Measurements from ENCODE around the gene HLA-DQB1. TPM values are rescaled to one million over a fixed set of nuclear protein-coding genes. Genes with fewer than 3 reads are reported as not detected.
"Not testable (repeated sequence)": the region's sequence is repeated elsewhere in the genome, so short reads cannot be mapped to it uniquely, and the experiment has no call there.

The HLA-DQB1 gene
- total RNA-seq, 1 donor from 2014 or later, result 25.5 TPM

DNA sequence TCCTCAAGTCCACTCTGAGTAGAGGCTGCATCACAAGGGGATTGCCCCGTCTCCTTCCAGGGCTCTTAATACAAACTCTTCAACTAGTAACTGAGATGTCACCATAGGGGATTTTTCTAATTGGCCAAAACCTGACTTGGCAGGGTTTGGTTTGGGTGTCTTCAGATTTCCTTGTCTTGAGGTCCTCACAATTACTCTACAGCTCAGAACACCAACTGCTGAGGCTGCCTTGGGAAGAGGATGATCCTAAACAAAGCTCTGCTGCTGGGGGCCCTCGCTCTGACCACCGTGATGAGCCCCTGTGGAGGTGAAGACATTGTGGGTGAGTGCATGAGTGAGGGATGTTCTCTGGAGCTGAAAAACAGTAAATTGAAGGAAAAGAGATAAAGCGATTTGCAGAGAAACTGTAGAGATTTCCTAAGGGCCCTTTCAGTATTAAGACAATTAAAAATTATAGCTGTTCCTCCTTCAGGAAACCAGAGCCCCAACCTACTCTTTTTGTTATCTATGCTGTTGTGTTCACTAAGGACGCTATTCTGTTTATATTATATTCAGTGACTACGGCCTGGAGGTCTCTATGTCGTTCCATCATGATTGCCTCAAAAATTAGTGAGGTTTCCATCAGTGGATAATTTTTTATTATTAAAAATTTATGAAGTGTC is 29.1 kb downstream of the HLA-DQB1 start, which contains the start of gene HLA-DQA1:
HLA-DQA1 (plus strand) TSS at position 188 of the 662 bp plus-strand sequence; CDS start at position 241, 53 bp downstream.
- intact Hi-C loops (cut with DNase I), result no loop called here
- DNase-seq (ENCODE audit: low spot score) (no peak), ATAC-seq (peak; percentile 89)

DNA sequence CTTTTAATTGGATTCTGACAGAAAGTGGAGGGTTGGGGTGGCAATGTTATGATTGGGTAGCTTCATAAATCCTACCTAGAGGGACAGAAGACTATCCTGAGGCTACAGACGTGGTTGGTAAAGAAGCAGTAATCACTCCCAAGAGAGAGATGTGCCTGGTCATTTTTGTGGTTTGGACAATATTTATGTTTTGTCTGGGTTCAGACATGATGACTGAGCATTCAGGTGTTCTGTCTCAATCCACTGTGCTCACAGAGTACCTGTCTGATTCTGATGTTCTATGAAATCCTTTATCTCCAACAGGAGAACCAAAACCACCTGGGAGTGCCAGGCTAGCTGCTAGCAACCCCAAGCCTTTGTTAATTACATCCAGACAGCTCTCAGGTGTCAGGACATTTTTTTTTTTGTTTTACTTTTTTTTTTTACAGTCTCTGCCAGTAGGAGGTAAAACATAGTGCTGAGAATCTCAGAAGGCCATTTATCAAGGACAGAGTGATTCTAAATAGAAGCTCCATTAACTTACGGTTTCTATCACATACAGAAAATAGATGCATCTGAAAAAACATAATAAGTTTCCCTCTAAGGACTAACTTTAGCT is 30.8 kb downstream of the HLA-DQB1 start:
- no peak for DNase-seq (ENCODE audit: low spot score)
- intact Hi-C loops (cut with DNase I), result no loop called here
- ATAC-seq, result no peak

DNA sequence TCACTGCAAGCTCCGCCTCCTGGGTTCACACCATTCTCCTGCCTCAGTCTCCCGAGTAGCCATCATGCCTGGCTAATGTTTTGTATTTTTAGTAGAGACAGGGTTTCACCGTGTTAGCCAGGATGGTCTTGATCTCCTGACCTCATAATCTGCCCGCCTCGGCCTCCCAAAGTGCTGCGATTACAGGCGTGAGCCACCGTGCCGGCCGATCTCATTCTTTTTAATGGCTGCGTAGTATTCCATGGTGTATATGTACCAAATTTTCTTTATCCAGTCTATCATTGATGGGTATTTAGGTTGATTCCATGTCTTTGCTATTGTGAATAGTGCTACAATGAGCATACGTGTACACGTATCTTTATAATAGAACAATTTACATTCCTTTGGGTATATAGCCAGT is 36.7 kb downstream of the HLA-DQB1 start:
- DNase-seq (ENCODE audit: low spot score); intact Hi-C loops (cut with DNase I); ATAC-seq: not testable (repeated sequence)

DNA sequence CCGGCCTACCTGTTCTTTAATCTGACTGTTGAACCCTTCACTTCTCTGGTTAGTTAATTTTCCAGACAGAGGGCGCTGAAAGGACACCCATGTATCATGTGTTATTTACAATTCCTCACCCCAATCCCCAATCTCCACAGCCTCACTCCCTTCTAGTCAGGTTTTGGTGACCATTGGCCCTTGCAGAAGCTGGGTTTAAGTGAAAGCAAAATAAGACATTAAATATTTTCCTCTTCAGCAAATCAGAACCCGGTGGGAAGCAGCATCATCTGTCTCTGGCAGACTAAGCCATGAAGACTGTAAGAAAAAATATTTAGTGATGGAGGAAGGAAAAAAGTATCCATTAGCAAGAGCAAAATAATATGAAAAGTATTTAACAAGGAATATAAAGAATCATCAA is 38.6 kb downstream of the HLA-DQB1 start:
- intact Hi-C loops (cut with DNase I), result no loop called here
- ATAC-seq (peak; percentile 49), DNase-seq (ENCODE audit: low spot score) (peak; percentile 66)

DNA sequence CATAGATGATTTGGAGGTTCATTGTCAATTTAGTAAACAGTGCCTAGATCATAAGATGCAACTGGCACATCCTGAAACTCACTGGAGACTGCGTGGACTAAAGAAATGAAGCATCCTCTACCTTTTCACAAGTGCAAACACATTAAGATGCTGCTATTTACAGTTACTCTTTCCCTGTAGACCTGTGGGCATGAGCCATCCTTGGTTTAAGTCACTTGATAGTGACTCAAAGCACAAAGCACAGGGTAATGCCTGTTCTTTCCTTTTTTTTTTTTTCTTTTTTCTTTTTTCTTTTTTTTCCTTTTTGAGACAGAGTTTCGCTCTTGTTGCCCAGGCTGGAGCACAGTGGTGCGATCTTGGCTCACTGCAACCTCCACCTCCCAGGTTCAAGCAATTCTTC is 39.2 kb downstream of the HLA-DQB1 start:
- intact Hi-C loops (cut with DNase I), result no loop called here
- DNase-seq (ENCODE audit: low spot score) (no peak), ATAC-seq (no peak)

DNA sequence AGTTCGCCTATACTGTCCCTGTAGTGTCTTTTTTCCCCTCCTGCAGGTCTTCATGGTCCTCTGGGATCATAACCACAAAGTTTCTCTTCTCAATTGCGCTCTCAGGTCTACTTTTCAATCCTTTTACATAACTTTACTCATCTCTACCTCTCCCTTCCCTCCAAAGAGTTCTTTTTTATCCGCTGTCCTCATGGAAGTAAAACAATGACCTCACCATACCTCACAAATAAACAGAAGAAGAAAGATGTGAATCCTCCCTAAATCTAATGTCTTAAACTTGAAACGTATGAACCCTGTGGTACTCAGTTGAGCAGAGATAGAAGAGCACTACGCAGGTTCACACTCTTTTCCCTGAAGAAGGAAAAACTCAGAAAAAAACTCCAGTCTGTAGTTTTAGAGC is 41.3 kb downstream of the HLA-DQB1 start:
- DNase-seq (ENCODE audit: low spot score) (no peak), ATAC-seq (no peak)
- intact Hi-C loops (cut with DNase I), result no loop called here

DNA sequence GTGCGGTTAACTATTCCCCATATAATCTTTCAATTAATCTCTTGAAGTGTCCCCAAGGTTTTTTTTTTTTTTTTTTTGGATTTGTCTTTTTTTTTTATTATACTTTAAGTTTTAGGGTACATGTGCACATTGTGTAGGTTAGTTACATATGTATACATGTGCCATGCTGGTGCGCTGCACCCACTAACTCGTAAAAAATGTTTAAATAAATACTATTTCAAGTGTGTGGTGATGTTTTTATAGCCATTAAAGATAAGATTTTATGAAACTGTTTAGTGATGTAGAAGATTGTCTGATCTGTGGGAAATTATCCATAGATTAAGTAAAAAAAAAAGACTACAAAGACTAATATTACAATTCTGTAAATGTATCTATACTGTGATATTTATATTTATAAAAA is 41.9 kb downstream of the HLA-DQB1 start:
- ATAC-seq (no peak), DNase-seq (ENCODE audit: low spot score) (no peak)
- intact Hi-C loops (cut with DNase I), result no loop called here

DNA sequence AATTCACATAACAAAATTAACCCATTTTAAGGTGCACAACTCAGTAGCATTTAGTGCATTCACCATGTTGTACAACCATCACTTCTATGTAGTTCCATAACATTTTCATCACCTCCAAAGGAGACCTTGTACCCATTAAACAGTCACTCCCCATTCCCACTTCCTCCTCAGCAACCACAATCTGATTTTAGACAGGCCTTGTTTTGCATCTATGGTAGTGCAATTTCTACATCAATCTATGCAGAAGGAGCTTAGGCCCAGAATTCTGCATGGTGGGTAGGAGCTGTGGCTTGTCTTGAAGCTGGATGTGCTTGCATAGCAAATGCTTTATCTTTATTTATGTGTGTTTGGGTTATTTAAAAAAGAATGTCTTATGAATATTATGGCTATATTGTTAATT is 42.8 kb downstream of the HLA-DQB1 start:
- DNase-seq (ENCODE audit: low spot score), result no peak
- no peak for ATAC-seq
- intact Hi-C loops (cut with DNase I), result no loop called here

DNA sequence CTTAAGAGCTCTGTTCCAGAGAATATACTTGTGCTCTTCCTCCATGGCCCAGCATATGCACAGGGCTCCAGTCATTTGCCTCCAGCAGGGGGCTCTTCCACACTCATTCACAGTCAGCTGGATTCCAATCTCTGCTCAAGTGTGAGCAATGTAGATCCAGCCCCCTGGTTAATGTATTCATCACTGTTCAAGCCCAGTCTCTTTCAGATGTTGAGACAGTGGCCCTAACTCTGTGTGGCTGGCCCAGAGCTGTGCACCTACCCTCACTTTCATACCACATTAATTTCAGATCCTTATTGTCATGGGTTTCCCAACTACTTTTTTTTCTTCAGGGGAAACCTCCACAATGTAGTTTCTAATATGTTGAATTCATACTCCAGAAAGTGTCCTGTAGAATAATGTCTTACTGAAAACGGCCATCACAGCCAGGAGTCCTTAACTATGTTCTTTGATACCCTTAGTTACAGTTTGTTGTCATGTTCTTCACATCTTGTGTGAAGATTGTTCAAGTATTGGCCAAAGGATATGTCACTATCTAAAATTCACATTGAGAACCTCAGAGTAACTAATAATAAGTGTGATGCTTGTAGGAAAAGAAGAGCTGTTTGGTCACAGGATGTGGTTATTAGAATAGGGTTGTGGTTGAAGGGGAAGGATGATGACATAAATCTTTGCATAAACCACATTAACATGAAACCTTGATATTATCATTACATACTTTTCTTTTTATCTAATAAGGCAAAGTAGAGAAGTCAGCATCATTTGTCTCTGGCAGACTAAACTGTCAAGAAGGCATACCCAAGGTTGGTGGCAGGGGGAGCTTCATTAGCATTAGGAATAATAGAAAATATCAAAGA is 43.7 kb downstream of the HLA-DQB1 start:
- ATAC-seq (peak; percentile 80), DNase-seq (ENCODE audit: low spot score) (no peak)
- intact Hi-C loops (cut with DNase I), result no loop called here

DNA sequence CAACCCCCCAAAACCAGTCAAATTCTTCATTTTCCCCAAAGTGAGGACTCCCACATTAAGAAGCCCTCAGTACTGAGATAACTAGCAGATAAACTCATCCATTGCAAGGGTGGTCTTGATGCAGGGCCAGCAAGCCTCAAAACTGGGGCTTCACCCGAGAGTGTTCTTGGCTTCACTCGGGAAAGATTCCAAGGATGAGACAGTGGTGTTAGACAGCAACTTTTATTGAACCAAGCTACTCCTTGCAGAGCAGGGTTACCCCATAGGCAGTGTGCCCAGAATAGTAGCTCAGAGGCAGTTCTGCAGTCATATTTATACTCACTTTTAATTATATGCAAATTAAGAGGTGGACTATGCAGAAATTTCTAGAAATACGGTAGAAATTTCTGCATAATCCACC is 45.1 kb downstream of the HLA-DQB1 start:
- ATAC-seq (no peak), DNase-seq (ENCODE audit: low spot score) (no peak)
- intact Hi-C loops (cut with DNase I), result no loop called here

DNA sequence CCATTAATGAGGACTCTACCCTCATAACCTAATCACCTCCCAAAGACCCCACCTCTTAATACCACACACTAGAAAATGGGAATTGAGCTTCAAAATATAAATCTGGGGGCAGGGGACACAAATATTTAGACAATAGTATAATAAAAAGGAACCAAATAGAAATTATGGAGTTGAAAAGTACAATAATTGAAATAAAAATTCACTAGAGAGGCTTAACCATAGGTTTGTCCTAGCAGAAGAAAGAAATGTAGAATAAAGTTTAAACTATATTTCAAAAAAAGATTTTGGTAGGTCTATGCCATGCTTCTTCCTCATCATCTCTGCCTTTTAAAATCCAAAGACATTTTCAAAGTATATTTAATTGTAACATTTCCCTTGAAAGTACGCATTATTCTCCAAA is 48.7 kb downstream of the HLA-DQB1 start:
- no peak for ATAC-seq
- DNase-seq (ENCODE audit: low spot score), result no peak
- intact Hi-C loops (cut with DNase I), result no loop called here

DNA sequence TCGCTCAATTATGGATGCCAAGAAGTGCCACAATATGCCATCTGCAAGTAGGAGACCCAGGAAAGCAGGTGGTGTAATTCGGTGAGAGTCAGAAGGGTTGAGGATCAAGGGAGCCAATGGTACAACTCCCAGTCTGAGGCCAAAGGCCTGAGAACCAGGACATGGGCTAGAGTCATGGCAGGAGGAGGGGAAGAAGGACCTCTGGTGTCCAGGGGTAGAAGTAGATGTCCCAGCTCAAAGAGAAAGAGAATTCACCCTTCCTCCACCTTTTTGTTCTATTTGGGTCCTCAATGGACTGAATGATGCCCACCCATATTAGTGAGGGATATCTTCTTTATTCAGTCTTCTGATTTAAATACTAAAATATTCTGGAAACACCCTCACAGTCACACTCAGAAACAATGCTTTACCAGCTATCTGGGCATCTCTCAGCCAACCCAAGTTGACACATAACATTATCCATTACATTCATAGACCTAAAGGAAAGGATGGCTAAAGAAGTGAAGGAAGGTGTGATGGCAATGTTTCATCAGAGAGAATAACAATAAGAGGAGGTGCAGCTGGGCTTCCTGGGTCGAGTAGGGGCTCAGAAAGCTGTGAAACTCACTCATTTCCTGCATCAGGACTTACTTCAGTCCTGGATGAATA is 50.4 kb downstream of the HLA-DQB1 start:
- intact Hi-C loops (cut with DNase I), result no loop called here
- ATAC-seq, result no peak

DNA sequence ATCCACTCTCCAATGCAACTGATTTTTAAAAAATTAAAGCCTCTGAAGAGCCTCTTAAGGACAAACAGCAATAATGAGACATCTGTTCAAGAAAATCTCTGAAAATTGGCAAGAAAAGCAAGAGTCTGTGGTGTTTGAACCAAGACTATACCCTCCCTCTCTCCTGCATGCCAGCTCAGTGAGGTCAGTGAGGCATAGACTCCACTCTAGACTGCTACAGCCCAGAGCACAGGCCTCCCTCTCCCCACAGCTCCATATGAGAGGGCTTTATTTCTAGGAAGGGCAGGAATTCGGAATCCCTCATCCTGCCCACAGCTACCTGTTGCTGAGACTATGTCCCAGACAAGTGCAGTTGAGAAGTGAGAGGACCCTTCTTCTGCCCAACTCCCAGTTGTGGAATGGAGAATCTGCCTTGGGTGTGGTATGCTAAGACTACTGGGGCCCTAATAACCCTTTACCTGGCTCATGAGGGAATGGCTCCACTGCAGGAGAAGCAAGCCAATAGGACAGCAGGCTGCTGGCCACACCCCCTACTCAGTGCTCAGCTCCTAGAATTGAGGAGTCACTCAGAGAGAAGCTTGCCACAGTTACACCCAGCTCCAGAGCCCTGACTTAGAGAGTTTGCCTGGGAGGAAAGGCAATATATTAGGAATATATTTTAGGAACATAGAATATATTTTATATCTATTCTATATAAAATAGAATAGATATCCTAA is 51.9 kb downstream of the HLA-DQB1 start:
- ATAC-seq (no peak), DNase-seq (ENCODE audit: low spot score) (no peak)
- intact Hi-C loops (cut with DNase I), result no loop called here

More for the DNA sequence above, 50.4 kb downstream of the HLA-DQB1 start:
- no peak for DNase-seq (ENCODE audit: low spot score)

DNA sequence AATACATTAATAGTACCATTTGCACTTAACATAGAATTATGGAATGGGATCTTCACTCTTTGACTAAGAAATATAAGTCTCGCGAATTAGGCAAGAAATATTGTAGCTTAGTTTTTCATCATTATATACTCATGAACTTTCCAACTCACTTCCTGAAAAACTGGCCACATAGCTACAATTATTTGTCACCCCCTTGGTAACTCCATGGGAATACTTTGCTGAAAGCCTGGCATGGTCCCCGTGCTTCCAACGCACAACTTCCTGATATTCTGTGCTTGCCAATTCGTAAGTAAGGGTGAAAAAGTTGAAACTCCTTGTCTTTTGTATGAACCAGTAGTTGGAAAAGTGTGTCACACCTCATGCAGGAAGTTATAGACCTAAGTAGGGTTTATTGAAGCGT is 53.0 kb downstream of the HLA-DQB1 start:
- DNase-seq (ENCODE audit: low spot score) (no peak), ATAC-seq (no peak)
- intact Hi-C loops (cut with DNase I), result no loop called here

DNA sequence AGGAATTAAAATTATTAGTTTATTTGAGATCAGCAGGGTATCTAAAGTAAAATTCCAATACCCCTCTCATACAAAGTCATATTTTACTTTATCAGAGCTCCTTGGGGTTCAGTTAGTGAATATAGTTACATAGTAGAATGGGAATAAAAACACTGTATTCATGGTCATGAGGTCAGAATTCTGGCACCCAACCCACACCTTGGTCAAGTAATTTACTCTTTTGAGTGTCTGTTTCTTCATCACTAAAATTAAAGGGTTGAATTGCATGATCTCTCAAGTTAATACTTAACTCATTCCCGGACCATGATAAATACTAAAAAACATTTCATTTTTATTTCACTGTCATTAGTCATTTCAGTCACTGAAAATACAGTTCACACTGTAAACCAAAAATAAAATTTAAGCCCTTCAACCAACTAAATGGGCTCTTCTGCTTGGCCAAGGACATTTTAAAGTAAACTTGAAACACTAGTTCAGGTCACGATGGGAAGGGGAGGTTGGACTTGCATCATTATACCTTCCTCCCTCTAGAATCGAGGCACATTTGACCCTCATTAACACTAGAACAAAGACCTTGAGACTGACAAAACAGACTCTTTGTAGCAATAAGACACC is 55.7 kb downstream of the HLA-DQB1 start:
- DNase-seq (ENCODE audit: low spot score) (no peak), ATAC-seq (no peak)
- intact Hi-C loops (cut with DNase I), result no loop called here

DNA sequence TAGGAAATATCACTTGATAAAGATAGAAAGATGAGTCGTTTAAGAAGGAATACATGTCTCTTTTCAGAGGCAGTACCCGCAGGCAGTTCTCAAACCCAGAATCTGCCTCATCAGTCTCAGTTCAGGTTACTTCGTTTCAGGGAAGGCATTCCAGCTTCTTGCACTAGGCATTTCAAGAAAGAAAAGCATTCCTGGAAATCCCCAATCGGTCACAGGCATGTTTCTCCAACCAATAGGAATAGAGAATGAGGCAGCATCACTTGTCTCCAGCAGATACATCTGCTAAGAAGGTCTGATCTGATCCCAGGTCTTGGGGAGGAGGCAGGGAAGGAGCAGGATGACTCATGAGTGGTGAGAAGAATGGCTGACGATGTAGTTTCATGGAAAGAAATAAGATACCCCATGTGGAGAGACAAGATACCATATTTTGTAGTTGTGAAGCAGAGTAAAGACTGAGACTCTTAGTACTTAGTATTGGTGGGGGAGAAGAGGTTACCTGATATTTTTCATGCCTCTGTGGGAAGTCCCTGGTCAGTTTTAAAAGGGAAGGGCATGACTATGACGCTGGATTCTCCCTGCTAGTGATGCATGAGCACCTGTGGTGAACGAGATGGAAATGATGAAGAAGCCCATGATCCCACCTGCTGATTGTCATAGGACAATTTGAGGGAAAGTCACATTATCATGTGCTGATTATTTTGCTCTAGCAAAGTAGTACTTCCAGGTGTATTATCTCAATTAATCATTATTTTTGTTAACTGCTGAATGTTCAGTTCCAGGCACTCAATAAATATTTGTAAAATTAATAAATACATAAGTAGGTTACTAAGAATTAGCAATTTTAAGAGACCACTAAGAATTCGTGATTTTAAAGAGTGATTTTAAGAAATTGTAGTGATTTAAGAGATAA is 56.5 kb downstream of the HLA-DQB1 start:
- no peak for DNase-seq (ENCODE audit: low spot score)
- intact Hi-C loops (cut with DNase I), result no loop called here
- ATAC-seq, result peak; percentile 97
